ENCODE results near the gene CEMIP2.

GRCh38 chr9:71772726-71773125, 4.4 kb upstream of the CEMIP2 start:
- TF ChIP-seq CTCF (IDR thresholded peaks at IDR 0.05) (no peak), POLR2A (IDR thresholded peaks at IDR 0.05) (no peak), POLR2AphosphoS5 (IDR thresholded peaks at IDR 0.05) (no peak)
